Activated CD4-positive, alpha-beta T cell treated with anti-CD3 and anti-CD28 coated beads for 4 hours (primary cell): ENCODE data around the gene RIN3.
A peak's percentile ranks its signal among the peaks of the same experiment; 100 is the strongest.
"Not testable (repeated sequence)": the region's sequence is repeated elsewhere in the genome, so short reads cannot be mapped to it uniquely, and the experiment has no call there.

ENCODE experiments used
- DNase-seq, 2 donors: peaks; one replicate each; pipeline ENCODE4 v3.0.0-alpha.2; 2020

The RIN3 gene

GRCh38 chr14:92635031-92635430, 121.5 kb downstream of the RIN3 start:
- no peak for DNase-seq

GRCh38 chr14:92635896-92636295, 122.3 kb downstream of the RIN3 start:
- DNase-seq, result no peak

DNA sequence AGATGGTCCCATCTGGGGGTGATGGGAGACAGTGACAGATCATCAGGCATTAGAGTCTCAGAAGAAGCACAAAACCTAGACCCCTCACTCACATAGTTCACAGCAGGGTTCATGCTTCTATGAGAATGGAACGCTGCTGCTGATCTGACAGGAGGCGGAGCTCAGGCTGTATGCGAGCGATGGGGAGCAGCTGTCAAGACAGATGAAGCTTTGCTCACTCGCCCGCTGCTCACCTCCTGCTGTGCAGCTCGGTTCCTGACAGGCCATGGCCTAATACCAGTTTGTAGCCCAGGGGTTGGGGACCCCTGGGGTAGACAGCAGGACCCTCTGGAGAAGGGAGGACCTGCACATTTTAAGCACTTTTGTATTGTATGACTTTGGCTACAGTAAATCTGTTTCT, 123.6 kb downstream of the RIN3 start:
- no peak for DNase-seq

GRCh38 chr14:92637864-92638263, 124.3 kb downstream of the RIN3 start:
- DNase-seq, result no peak

DNA sequence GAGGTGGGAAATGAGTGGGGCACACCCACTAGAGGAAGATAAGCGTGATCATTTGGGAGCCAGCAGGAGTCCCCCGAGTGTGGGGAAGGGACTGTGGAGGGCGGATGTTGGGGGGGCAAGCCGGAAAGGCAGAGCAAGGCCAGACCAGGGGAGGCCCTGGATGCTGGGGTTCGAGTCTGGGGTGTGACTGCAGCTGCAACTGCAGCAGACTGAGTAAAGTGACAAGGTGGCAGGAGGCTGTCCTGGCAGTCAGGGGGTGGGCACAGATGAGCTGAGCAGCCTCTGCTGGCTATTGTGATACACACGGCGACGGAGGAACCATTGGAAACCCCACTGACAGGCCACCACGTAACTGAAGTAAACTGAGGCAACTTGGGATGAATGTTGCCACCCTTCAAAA, 124.7 kb downstream of the RIN3 start:
- no peak for DNase-seq

- no peak for DNase-seq
Observed at GRCh38 chr14:92638904-92639303, 125.3 kb downstream of the RIN3 start.

GRCh38 chr14:92639472-92640117, 126.0 kb downstream of the RIN3 start:
- DNase-seq, result not testable (repeated sequence)

DNA sequence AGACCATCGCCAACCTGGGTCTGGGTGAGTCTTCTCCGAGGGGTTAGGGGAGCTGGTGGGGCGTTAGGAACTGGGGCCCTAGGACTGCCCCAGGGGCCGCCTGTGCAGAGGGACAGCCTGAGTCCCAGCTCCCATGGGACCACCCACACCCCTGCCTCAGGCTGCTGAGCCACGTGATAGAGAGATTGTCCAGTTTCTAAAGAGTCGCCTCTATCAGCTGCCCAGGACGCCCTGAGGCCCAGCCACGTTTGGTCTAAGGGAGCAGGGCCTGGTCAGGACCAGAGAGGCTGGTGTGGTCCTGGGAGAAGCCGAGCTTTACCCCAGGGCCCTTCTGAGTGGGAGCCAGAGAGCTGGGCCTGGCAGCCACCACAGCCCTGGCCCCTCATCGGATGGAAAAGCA, 127.7 kb downstream of the RIN3 start:
- DNase-seq, result no peak

- DNase-seq, result no peak
Observed at GRCh38 chr14:92644171-92644969, 130.8 kb downstream of the RIN3 start.

DNA sequence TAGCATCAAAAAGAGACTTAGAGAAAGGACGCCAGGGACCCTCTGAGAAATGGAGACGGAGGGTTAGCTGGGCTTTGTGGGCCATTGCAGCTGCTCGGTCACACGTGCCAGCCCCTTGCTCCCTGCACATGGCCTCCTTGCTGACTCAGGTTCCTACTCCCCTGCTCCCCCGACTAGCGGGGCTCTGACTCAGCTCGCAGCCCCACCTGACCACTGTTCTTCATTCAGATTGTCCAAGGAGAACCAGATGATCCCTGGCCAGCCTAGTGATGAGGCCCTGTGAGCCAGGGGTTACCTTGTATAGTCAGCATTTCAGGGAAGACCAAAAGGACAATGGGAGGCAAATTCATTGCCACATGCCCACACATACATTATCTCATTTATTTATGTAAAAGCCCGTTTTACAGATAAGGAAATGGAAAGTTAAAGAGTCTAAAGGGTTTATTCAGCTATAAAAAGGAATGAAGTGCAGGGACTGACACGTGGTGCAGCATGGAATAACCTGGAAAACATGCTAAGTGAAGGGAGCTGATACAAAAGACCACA, 131.5 kb downstream of the RIN3 start:
- no peak for DNase-seq

- no peak for DNase-seq
Observed at GRCh38 chr14:92645841-92646478, 132.4 kb downstream of the RIN3 start.

- DNase-seq, result no peak
Observed at GRCh38 chr14:92646952-92647796, 133.6 kb downstream of the RIN3 start.

DNA sequence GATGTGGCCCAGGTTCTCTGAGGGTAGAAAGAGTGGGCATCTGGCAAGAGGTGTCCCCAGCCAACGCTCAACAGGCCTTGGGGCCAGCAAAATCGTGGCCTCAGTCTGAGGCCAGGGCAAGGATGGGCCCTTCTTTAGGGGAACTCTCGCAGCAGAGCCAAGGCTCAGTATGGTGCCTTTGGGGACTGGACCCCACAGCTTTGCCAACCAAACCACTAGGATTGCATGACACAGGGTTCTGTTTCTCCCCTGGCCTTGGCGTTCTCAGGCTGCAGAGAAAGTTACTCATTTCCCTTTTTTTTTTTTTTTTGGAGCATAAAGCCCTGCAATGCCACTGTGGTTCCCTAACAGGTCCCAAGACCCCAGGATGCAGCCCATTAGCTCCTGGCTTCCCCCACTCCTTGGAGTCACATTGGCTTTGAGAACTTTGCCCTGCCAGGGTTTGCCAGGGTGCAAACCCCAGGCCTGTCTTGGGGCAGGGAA, 134.3 kb downstream of the RIN3 start:
- DNase-seq, result no peak

- DNase-seq, result no peak
Observed at GRCh38 chr14:92649066-92649465, 135.5 kb downstream of the RIN3 start.

DNA sequence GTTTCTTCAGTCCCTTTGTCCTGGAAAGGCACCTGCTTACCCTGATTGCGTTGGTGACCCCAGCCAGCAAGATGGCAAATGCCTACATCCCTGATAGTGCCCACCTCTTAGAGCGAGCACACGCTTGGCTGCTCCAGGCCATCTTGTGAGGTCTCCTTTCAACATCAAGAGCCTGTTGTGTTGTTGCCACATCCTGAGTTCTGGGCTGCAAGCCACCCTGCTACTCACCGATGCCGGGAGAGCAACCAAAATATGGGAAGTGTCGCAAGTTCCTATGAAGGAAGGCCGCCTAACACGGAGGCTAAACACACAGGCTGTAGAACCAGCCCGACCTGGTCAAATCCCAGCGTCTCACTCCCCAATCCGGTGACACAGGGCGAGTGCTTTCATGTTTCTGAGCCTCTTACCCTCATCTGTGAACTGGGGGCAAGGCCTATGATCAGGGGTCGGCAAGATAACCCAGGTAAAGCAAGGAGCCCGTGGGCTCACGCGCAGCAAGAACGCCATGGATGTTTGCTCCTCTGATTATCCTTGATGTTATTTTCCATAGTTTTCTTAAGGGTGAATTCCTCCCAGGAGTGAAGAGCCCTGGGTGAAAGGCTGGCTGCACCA, 136.5 kb downstream of the RIN3 start:
- no peak for DNase-seq

GRCh38 chr14:92650581-92651105, 137.1 kb downstream of the RIN3 start:
- DNase-seq, result no peak

GRCh38 chr14:92651106-92651757, 137.7 kb downstream of the RIN3 start:
- peak; percentile 73 to 82 for DNase-seq

GRCh38 chr14:92651758-92652406, 138.3 kb downstream of the RIN3 start:
- DNase-seq, result peak in 1 of 2 donors; percentile 28

DNA sequence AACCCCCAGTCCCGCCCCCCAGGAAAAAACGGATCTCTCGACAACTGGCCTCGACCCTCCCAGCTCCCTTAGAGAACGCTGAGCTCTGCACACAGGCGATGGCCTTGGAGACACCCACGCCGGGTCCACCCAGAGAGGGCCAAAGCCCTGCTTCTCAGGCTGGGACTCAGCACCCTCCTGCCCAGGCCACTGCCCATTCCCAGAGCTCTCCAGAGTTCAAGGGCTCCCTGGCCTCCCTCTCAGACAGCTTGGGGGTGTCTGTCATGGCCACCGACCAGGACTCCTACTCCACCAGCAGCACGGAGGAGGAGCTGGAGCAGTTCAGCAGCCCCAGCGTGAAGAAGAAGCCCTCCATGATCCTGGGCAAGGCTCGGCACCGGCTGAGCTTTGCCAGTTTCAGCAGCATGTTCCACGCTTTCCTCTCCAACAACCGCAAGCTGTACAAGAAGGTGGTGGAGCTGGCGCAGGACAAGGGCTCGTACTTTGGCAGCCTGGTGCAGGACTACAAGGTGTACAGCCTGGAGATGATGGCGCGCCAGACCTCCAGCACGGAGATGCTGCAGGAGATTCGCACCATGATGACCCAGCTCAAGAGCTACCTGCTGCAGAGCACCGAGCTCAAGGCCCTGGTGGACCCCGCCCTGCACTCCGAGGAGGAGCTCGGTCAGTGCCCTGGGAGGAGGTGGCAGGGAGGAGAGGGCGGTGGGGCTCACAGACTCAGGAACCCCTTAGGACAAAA, 139.0 kb downstream of the RIN3 start:
- no peak for DNase-seq

- no peak for DNase-seq
Observed at GRCh38 chr14:92653162-92653651, 139.6 kb downstream of the RIN3 start.
